Fibroblast of mammary gland (primary cell): ENCODE data around the gene IL19.

Experiments used
- DNase-seq: peaks from one replicate; pipeline ENCODE4 v3.0.0-alpha.2; 2010; ENCODE audit warnings: low read depth
- H3K4me3 ChIP-seq: 2 replicates; pipeline ENCODE4 v1.5.1; 2011; ENCODE audit warnings: low read depth, mild to moderate bottlenecking, low read length, moderate library complexity; ENCODE audit not compliant: control insufficient read depth
- CTCF ChIP-seq: conservative IDR thresholded peaks from 2 replicates; pipeline ENCODE4 v1.5.1; 2011; ENCODE audit warnings: low read depth, low read length, inconsistent platforms; ENCODE audit not compliant: control insufficient read depth, insufficient read depth

The IL19 gene

GRCh38 chr1:206727981-206728696 is 42.4 kb upstream of the IL19 start:
- H3K4me3 ChIP-seq, result no peak overlapping the region
- no peak for TF ChIP-seq CTCF
- no peak for DNase-seq

GRCh38 chr1:206728697-206728987 is 41.9 kb upstream of the IL19 start:
- no peak for DNase-seq
- H3K4me3 ChIP-seq, result no peak overlapping the region
- no peak for TF ChIP-seq CTCF

- TF ChIP-seq CTCF, result no peak
- no peak overlapping the region for H3K4me3 ChIP-seq
- no peak for DNase-seq
Observed at GRCh38 chr1:206729050-206729449, 41.5 kb upstream of the IL19 start.

- H3K4me3 ChIP-seq, result no peak overlapping the region
- TF ChIP-seq CTCF, result no peak
- DNase-seq, result no peak
Observed at GRCh38 chr1:206729507-206729906, 41.1 kb upstream of the IL19 start.

- no peak for DNase-seq
- no peak for TF ChIP-seq CTCF
- H3K4me3 ChIP-seq, result no peak overlapping the region
Observed at GRCh38 chr1:206732508-206732907, 38.1 kb upstream of the IL19 start.

- no peak for DNase-seq
- no peak for TF ChIP-seq CTCF
- H3K4me3 ChIP-seq, result no peak overlapping the region
Observed at GRCh38 chr1:206732992-206733391, 37.6 kb upstream of the IL19 start.
